ENCODE data around the gene CSF1R. TPM values are rescaled to one million over a fixed set of nuclear protein-coding genes. Genes with fewer than 3 reads are reported as not detected.

CSF1R gene
- total RNA-seq, 3 donors from 2014 or later (not counting 1 experiment from before 2014, with no cell fraction given): 4.9 to 39.0 (median 7.8) TPM

DNA sequence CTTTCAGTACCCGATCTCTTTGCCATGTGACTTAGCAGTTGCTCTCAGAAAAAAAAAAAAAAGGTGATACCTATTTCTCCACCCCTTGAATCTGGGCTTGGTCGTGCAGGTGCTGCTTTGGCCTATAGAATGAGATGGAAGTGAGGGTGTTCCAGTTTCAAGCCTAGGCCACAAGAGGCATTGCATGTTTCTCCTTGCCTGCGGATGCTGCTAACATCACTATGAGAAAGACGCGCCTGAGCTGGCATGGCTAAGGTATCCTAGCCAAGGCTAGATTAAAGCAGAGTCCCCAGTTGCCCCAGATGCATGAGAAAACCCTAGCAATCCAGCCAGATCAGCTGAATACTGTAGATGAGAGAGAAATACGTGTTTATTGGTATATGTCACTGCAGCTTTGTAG is 14.7 kb upstream of the CSF1R start:
- no peak for ATAC-seq
- no peak overlapping the region for H3K4me3 Mint-ChIP-seq
- Histone ChIP-seq H3K4me3 (ENCODE audit: low read length) (no peak overlapping the region), H3K27me3 (ENCODE audit: control insufficient read depth, insufficient read depth, low read length) (no peaks in the 10 kb centered on the region), H3K4me1 (ENCODE audit: control insufficient read depth, insufficient read depth, low read length) (no peaks in the 10 kb centered on the region), H3K27ac (ENCODE audit: low read length) (no peak overlapping the region), H3K9me3 (ENCODE audit: control insufficient read depth, insufficient read depth, low read length) (no peaks in the 10 kb centered on the region), H3K36me3 (ENCODE audit: control insufficient read depth, insufficient read depth, low read length) (no peaks in the 10 kb centered on the region)
- TF ChIP-seq, protein P1, sequence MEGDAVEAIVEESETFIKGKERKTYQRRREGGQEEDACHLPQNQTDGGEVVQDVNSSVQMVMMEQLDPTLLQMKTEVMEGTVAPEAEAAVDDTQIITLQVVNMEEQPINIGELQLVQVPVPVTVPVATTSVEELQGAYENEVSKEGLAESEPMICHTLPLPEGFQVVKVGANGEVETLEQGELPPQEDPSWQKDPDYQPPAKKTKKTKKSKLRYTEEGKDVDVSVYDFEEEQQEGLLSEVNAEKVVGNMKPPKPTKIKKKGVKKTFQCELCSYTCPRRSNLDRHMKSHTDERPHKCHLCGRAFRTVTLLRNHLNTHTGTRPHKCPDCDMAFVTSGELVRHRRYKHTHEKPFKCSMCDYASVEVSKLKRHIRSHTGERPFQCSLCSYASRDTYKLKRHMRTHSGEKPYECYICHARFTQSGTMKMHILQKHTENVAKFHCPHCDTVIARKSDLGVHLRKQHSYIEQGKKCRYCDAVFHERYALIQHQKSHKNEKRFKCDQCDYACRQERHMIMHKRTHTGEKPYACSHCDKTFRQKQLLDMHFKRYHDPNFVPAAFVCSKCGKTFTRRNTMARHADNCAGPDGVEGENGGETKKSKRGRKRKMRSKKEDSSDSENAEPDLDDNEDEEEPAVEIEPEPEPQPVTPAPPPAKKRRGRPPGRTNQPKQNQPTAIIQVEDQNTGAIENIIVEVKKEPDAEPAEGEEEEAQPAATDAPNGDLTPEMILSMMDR (IDR thresholded peaks at IDR 0.05): no peak
- DNase-seq: no peak
- H3K36me3 Mint-ChIP-seq: no peaks in the 10 kb centered on the region
- no peaks in the 10 kb centered on the region for H3K9me3 Mint-ChIP-seq
- H3K27me3 Mint-ChIP-seq (ENCODE audit: low read depth in 2 of 2): peaks cover 14 to 31% of the 10 kb centered on the region in 2 donors
- intact Hi-C loops (cut with micrococcal nuclease): no loop called here
- WGBS (ENCODE audit: insufficient coverage): 94% methylated on average over 6 of the region's 6 CpGs
- H3K4me1 Mint-ChIP-seq: no peaks in the 10 kb centered on the region
- H3K27ac Mint-ChIP-seq: no peak overlapping the region

DNA sequence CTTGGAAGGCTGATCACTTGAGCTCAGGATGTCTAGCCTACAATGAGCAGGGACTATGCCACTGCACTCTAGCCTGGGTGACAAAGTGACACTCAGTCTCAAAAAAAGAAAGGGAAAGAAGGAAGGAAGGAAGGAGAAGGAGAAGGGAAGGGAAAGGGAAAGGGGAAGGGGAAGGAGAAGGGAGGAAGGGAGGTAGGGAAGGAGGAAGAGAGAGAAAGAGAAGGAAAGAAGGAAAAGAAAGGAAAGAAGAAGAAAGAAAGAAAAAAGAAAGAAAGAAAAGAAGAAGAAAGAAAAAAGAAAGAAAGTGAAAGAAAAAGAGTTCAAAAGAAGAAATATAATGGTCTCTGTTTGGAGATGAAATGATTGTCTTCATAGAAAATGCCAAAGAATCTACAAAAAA is 10.8 kb upstream of the CSF1R start:
- Histone ChIP-seq H3K36me3 (ENCODE audit: control insufficient read depth, insufficient read depth, low read length) (no peaks in the 10 kb centered on the region), H3K9me3 (ENCODE audit: control insufficient read depth, insufficient read depth, low read length) (no peaks in the 10 kb centered on the region), H3K4me1 (ENCODE audit: control insufficient read depth, insufficient read depth, low read length) (no peaks in the 10 kb centered on the region), H3K4me3 (ENCODE audit: low read length) (no peak overlapping the region), H3K27ac (ENCODE audit: low read length) (no peak overlapping the region), H3K27me3 (ENCODE audit: control insufficient read depth, insufficient read depth, low read length) (no peaks in the 10 kb centered on the region)
- ATAC-seq (no peak), DNase-seq (no peak)
- TF ChIP-seq, protein P1 (IDR thresholded peaks at IDR 0.05): no peak
- intact Hi-C loops (cut with micrococcal nuclease): no loop called here
- Mint-ChIP-seq H3K36me3 (no peaks in the 10 kb centered on the region), H3K4me1 (no peaks in the 10 kb centered on the region), H3K27me3 (ENCODE audit: low read depth in 2 of 2) (peaks cover 23 to 51% of the 10 kb centered on the region in 2 donors), H3K9me3 (no peaks in the 10 kb centered on the region), H3K4me3 (no peak overlapping the region), H3K27ac (no peak overlapping the region)

DNA sequence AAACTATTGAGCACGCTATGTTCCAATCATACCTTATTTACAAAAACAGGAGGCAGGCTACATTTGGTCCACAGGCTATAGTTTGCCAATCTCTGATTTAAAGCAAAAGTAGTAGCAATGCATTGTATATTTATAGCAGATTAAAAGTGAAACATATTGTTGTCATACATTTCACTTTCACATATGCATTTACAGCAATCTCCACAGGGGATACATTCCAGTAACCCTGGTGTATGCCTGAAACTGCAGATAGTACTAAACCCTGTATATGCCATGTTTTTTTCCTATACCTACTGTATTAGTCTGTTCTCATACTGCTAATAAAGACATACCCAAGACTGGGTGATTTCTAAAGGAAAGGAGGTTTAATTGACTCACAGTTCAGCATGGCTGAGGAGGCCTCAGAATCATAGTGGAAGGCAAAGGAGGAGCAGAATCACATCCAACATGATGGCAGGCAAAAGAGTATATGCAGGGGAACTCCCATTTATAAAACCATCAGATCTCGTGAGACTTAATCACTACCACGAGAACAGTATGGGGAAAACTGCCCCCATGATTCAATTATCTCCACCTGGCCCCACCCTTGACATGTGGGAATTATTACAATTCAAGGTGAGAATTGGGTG is 5.9 kb upstream of the CSF1R start:
- Mint-ChIP-seq H3K27ac (no peak overlapping the region), H3K4me3 (no peak overlapping the region), H3K36me3 (no peaks in the 10 kb centered on the region), H3K27me3 (ENCODE audit: low read depth in 2 of 2) (peaks cover 37 to 74% of the 10 kb centered on the region in 2 donors), H3K9me3 (no peaks in the 10 kb centered on the region), H3K4me1 (no peaks in the 10 kb centered on the region)
- intact Hi-C loops (cut with micrococcal nuclease): no loop called here
- Histone ChIP-seq H3K27ac (ENCODE audit: low read length) (no peak overlapping the region), H3K9me3 (ENCODE audit: control insufficient read depth, insufficient read depth, low read length) (no peaks in the 10 kb centered on the region), H3K27me3 (ENCODE audit: control insufficient read depth, insufficient read depth, low read length) (peaks cover 3% of the 10 kb centered on the region), H3K4me3 (ENCODE audit: low read length) (no peak overlapping the region), H3K36me3 (ENCODE audit: control insufficient read depth, insufficient read depth, low read length) (no peaks in the 10 kb centered on the region), H3K4me1 (ENCODE audit: control insufficient read depth, insufficient read depth, low read length) (no peaks in the 10 kb centered on the region)
- DNase-seq (no peak), ATAC-seq (peak in 1 of 3 donors; percentile 32)
- TF ChIP-seq, protein P1 (IDR thresholded peaks at IDR 0.05): no peak
- 82% methylated on average over 2 of the region's 3 CpGs for WGBS (ENCODE audit: insufficient coverage)
